Kidney epithelial cell (primary cell): ENCODE measurements around the gene ABHD18. TPM values are rescaled to one million over a fixed set of nuclear protein-coding genes. Genes with fewer than 3 reads are reported as not detected.
"Not testable (repeated sequence)": the region's sequence is repeated elsewhere in the genome, so short reads cannot be mapped to it uniquely, and the experiment has no call there.

Experiments used
- DNase-seq: peaks from one replicate; pipeline ENCODE4 v3.0.0-alpha.2; 2010; ENCODE audit warnings: low read depth
- H3K27me3 ChIP-seq: 2 replicates; pipeline ENCODE4 v1.6.0; 2011; ENCODE audit warnings: low read length; ENCODE audit not compliant: control insufficient read depth, insufficient read depth
- H3K36me3 ChIP-seq: 2 replicates; pipeline ENCODE4 v1.5.1; 2011; ENCODE audit warnings: low read length; ENCODE audit not compliant: control insufficient read depth, insufficient read depth
- H3K4me3 ChIP-seq: 2 replicates; pipeline ENCODE4 v1.5.1; 2011; ENCODE audit warnings: low read depth, mild to moderate bottlenecking, control low read depth, low read length
- CTCF ChIP-seq: IDR thresholded peaks from 2 replicates; pipeline ENCODE4 v1.5.1; 2011; ENCODE audit warnings: mild to moderate bottlenecking, moderate library complexity, low read length, control low read depth, inconsistent platforms; ENCODE audit not compliant: insufficient read depth, poor library complexity, severe bottlenecking
- total RNA-seq: library from RNA; depleted of rRNA; stranded (reverse); fragments of >200 nt; gene quantifications from 2 replicates; pipeline ENCODE4 v1.2.3, GENCODE V29; 2015

Gene ABHD18
- total RNA-seq, 1 donor from 2014 or later: 8.4 TPM

DNA sequence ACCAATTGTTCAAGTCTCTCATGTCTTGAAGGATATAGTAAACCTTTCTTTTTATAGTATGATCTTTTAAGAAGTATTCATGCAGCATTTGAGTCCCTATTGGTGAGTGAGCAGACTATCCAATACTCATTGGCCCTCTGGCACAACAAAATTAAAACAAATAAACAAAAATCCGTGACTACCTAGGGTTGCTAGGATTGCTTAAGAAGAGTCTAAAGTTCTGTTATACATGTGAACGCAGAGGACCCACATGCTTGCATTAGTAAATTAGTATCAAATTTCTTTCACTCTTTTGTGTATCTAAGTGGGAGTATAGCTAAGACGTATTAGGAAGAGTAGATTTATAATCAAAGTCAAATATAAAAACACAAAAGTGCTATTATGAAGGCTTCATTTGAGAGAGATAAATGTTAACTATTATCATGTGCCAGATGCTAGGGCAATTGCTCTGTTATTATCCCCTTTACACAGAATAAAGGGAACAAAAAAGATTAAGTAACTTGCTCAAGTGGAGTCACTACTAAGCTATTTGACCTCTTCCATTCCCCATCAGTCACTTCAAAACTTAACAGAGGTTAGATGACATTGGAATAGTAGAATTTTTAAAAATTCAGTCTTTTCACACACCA, 66.7 kb downstream of the ABHD18 start:
- no peak for DNase-seq
- H3K4me3 ChIP-seq: no peak overlapping the region
- no peaks in the 10 kb centered on the region for H3K27me3 ChIP-seq
- TF ChIP-seq CTCF: no peak
- H3K36me3 ChIP-seq: no peaks in the 10 kb centered on the region

- Histone ChIP-seq H3K4me3 (no peak overlapping the region), H3K27me3 (no peaks in the 10 kb centered on the region), H3K36me3 (no peaks in the 10 kb centered on the region)
- DNase-seq: no peak
- no peak for TF ChIP-seq CTCF
Measured at GRCh38 chr4:128039568-128039967, 74.4 kb downstream of the ABHD18 start.

DNA sequence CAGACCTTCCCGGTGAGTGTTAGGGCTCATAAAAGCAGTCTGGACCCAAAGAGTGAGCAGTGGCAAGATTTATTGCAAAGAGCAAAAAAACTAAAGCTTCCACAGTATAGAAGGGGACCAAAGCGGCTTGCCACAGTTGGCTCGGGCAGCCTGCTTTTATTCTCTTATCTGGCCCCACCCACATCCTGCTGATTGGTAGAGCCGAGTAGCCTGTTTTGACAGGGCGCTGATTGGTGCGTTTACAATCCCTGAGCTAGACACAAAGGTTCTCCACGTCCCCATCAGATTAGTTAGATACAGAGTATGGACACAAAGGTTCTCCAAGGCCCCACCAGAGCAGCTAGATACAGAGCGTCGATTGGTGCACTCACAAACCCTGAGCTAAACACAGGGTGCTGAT, 81.8 kb downstream of the ABHD18 start:
- DNase-seq, H3K4me3 ChIP-seq, H3K36me3 ChIP-seq, H3K27me3 ChIP-seq: not testable (repeated sequence)

- not testable (repeated sequence) for H3K27me3 ChIP-seq, H3K4me3 ChIP-seq, DNase-seq, H3K36me3 ChIP-seq
Measured at GRCh38 chr4:128047514-128047913, 82.3 kb downstream of the ABHD18 start.

- not testable (repeated sequence) for H3K27me3 ChIP-seq, H3K4me3 ChIP-seq, DNase-seq, H3K36me3 ChIP-seq
Measured at GRCh38 chr4:128051229-128051628, 86.0 kb downstream of the ABHD18 start.

DNA sequence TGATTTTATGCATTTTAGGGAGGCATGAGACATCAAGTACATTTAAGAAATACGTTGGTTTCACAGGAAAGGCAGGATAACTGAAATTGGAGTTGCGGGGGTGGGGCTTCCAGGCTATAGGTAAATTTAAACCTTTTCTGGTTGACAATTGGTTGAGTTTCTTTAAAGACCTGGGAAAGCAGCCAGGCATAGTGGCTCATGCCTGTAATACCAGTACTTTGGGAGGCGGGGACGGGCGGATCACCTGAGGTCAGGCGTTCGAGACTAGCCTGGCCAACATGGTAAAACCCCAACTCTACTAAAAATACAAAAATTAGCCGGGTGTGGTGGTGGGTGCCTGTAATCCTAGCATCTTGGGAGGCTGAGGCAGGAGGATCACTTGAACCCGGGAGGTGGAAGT, 89.7 kb downstream of the ABHD18 start:
- not testable (repeated sequence) for H3K27me3 ChIP-seq, DNase-seq, H3K4me3 ChIP-seq, H3K36me3 ChIP-seq

DNA sequence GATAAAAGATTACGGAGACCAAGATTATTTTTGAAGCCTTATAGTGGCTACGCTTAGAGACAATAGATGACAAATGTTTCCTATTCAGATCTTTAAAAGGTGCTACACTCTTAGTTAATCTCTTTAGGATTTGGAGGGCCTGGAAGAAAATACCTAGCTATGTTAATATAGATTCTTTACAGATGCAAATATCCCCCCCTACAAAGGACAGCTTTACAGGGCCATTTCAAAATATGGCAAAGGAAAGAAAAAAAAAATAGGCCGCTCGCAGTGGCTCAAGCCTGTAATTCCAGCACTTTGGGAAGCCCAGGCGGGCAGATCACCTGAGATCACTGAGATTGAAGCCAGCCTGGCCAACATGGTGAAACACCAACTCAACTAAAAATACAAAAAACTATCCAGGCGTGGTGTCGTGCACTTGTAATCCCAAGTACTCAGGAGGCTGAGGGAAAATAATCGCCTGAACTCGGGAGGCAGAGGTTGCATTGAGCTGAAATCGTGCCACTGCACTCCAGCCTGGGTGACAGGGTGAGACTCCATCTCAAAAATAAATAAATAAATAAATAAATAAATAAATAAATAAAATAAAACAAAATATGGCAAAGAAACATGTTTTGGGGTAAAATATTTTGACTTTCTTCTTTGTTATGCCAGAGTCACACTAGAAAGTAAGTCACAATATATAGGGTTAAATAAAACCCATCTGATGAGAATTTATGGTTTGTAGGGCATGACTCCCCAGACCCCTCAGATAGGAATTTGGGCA, 90.4 kb downstream of the ABHD18 start:
- not testable (repeated sequence) for H3K27me3 ChIP-seq, H3K4me3 ChIP-seq, H3K36me3 ChIP-seq, DNase-seq

GRCh38 chr4:128056396-128056795, 91.2 kb downstream of the ABHD18 start:
- Histone ChIP-seq H3K4me3 (no peak overlapping the region), H3K27me3 (no peaks in the 10 kb centered on the region), H3K36me3 (no peaks in the 10 kb centered on the region)
- no peak for DNase-seq
- TF ChIP-seq CTCF: no peak
